Measurements from ENCODE around the gene SENP3. TPM values are rescaled to one million over a fixed set of nuclear protein-coding genes. Genes with fewer than 3 reads are reported as not detected.

The SENP3 gene
- total RNA-seq (2014; rRNA removed; shearing (Covaris generic)) (100 and 102 TPM in 2 replicates), total RNA-seq (2022) (62.4 and 77.6 TPM in 2 replicates), Bru-seq, nascent RNA (percentile 69 among the genes with signal in this experiment), BruChase-seq, experiment 1, labeled RNA remaining after a 6-hour chase (percentile 83 among the genes with signal in this experiment), BruChase-seq, experiment 2, labeled RNA remaining after a 2-hour chase (percentile 85 among the genes with signal in this experiment)
- long read RNA-seq, transcript SENP3-201 (11 exons, 2,611 nt): major isoform, 26 of 55 reads
- long read RNA-seq, transcript SENP3-205 (1 exons, 527 nt): minor isoform, 8 of 55 reads
- long read RNA-seq, partial matches to known transcripts: 17 of 55 reads
- long read RNA-seq, other reads (novel, unspliced or antisense): 4 of 55 reads

- Histone ChIP-seq H3K4me2 (ENCODE audit: low read length) (peak within 1 kb of the TSS; percentile 94), H3K4me3 (ENCODE audit: low read depth, low read length, poor library complexity, severe bottlenecking) (peak within 1 kb of the TSS; percentile 94), H3K4me1 (ENCODE audit: insufficient read depth, low read length, poor library complexity, severe bottlenecking) (peaks cover 47% of the 10 kb centered on the region), H3K9me3 (ENCODE audit: low read length) (no peaks in the 10 kb centered on the region), H3K79me2 (ENCODE audit: insufficient read depth, low read depth, low read length) (peaks cover 31% of the 10 kb centered on the region; the same call in 1 of the 2 replicates), H3K27ac (ENCODE audit: low read depth, low read length, poor library complexity, severe bottlenecking) (peak within 1 kb of the TSS; percentile 80), H3K36me3 (ENCODE audit: insufficient read depth, low read length) (peaks cover 35% of the 10 kb centered on the region), H2AFZ (ENCODE audit: low read length) (peak within 1 kb of the TSS; percentile 77), H4K20me1 (ENCODE audit: insufficient read depth, low read length) (no peaks in the 10 kb centered on the region), H3K9me2 (ENCODE audit: insufficient read depth, low read length) (no peaks in the 10 kb centered on the region)
- CTCF ChIA-PET (ENCODE audit: unreplicated experiment): interaction anchor here (2.3 kb wide), 1 partner anchor 48 kb away, joined by 18 read pairs; no protein-coding TSS in a partner anchor
- peak; percentile 93 for DNase-seq (ENCODE audit: low spot score)
- TF ChIP-seq CTCF (conservative IDR thresholded peaks at IDR 0.05; ENCODE audit: low read length) (no peak), EZH2phosphoT487 (IDR thresholded peaks at IDR 0.05; ENCODE audit: borderline replicate concordance, low read depth, low read length) (no peak)
- POLR2A ChIA-PET: interaction anchor here (1.1 to 1.5 kb wide), 6 partner anchors 12 to 126 kb away, joined by 3 to 9 read pairs (median 4); partner anchors contain the start of gene TNFSF12
- no TSS peak for BruUV-seq (replicated peaks)
- intact Hi-C loops (cut with micrococcal nuclease; ENCODE audit: unreplicated experiment): loop anchor here (1.0 to 2.0 kb wide), 5 partner anchors 11 to 205 kb away; partner anchors contain the start of gene POLR2A
Measured at GRCh38 chr17:7561589-7562207, at the start of gene SENP3. SENP3 (plus strand) TSS chr17:7561919; CDS start chr17:7563077, 1,158 bp downstream.

- Histone ChIP-seq H3K4me3 (ENCODE audit: low read depth, low read length, poor library complexity, severe bottlenecking) (no peak overlapping the region), H4K20me1 (ENCODE audit: insufficient read depth, low read length) (0 out of 2 replicates have a peak, but pooled peaks cover 4% of the 10 kb centered on the region), H2AFZ (ENCODE audit: low read length) (no peak overlapping the region), H3K27ac (ENCODE audit: low read depth, low read length, poor library complexity, severe bottlenecking) (no peak overlapping the region), H3K36me3 (ENCODE audit: insufficient read depth, low read length) (peaks cover 92% of the 10 kb centered on the region), H3K4me1 (ENCODE audit: insufficient read depth, low read length, poor library complexity, severe bottlenecking) (no peaks in the 10 kb centered on the region), H3K79me2 (ENCODE audit: insufficient read depth, low read depth, low read length) (no peaks in the 10 kb centered on the region), H3K9me3 (ENCODE audit: low read length) (no peaks in the 10 kb centered on the region), H3K4me2 (ENCODE audit: low read length) (no peak overlapping the region), H3K9me2 (ENCODE audit: insufficient read depth, low read length) (no peaks in the 10 kb centered on the region)
- DNase-seq (ENCODE audit: low spot score): no peak
- no TSS peak for BruUV-seq (replicated peaks)
- no peak for TF ChIP-seq EZH2phosphoT487 (IDR thresholded peaks at IDR 0.05; ENCODE audit: borderline replicate concordance, low read depth, low read length)
- TF ChIP-seq CTCF (conservative IDR thresholded peaks at IDR 0.05; ENCODE audit: low read length): no peak
- CTCF ChIA-PET (ENCODE audit: unreplicated experiment): no interaction called here
- intact Hi-C loops (cut with micrococcal nuclease; ENCODE audit: unreplicated experiment): no loop called here
- POLR2A ChIA-PET: no interaction called here
Measured at GRCh38 chr17:7512105-7512504, 49.6 kb upstream of the SENP3 start.
